ENCODE measurements around the gene ZCRB1.

- TF ChIP-seq CTCF (IDR thresholded peaks at IDR 0.05) = no peak
- TF ChIP-seq POLR2A (IDR thresholded peaks at IDR 0.05) = no peak
Observed at GRCh38 chr12:42283739-42284138, 42.2 kb downstream of the ZCRB1 start.
